Measurements from ENCODE around the gene R3HCC1L.

The R3HCC1L gene

DNA sequence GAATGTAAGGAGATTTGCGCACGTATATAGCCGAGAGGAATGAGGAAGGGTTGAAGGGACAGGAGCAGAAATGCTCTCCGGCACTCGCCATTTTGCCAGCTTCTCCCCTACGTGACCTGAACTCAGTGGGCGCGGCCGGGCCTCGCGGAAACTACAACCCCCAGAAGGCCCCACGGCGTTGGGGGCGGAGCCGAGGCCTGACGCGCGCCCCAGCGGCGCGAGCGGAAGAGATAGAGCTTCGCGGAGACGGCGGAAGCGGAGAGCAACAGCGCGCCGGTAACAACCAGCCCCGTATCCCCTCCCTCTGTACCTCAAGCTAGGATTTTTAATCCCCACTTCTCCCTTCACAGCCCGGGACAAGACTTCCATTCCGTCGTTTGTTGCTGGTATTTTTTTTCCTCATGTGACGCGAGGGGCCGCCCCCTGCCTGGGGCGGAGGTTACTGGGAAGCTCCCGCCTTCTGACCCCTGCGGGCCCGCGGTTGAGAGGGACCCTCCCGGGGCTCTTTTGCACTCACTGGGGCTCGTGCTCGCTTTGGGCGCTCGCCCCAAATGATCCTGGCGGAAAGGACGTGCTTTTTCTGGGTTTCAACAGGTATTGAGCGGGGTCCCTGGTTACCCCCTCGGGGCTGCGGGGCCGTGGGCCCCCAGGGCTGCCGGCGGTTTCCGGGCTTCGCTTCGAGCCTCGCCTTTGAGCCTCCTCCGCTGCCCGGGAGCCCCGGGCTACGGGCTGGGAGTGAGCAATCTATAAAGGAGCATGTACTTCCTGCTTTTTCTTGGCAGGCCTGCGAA, at the start of gene R3HCC1L:
Gene R3HCC1L, plus strand, starts transcription at position 227 of the 791 bp plus-strand sequence. CDS start 73,458 bp downstream, outside the sequence.
- peak; percentile 57 for DNase-seq (ENCODE audit: low read depth, low spot score)

DNA sequence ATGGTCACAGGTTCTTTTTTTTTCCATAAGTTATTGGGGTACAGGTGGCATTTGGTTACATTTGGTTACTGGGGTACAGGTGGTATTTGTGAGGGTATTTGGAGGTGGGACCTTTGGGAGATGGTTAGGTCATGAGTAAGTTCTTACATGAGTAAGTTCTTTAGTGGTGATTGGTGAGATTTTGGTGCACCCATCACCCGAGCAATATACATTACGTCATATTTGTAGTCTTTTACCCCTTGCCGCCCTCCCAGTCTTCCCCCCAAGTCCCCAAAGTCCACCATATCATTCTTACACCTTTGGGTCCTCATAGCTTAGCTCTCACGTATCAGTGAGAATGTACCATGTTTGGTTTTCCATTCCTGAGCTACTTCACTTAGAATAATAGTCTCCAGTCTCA, 49.2 kb upstream of the R3HCC1L start:
- DNase-seq (ENCODE audit: low read depth, low spot score) = no peak

DNA sequence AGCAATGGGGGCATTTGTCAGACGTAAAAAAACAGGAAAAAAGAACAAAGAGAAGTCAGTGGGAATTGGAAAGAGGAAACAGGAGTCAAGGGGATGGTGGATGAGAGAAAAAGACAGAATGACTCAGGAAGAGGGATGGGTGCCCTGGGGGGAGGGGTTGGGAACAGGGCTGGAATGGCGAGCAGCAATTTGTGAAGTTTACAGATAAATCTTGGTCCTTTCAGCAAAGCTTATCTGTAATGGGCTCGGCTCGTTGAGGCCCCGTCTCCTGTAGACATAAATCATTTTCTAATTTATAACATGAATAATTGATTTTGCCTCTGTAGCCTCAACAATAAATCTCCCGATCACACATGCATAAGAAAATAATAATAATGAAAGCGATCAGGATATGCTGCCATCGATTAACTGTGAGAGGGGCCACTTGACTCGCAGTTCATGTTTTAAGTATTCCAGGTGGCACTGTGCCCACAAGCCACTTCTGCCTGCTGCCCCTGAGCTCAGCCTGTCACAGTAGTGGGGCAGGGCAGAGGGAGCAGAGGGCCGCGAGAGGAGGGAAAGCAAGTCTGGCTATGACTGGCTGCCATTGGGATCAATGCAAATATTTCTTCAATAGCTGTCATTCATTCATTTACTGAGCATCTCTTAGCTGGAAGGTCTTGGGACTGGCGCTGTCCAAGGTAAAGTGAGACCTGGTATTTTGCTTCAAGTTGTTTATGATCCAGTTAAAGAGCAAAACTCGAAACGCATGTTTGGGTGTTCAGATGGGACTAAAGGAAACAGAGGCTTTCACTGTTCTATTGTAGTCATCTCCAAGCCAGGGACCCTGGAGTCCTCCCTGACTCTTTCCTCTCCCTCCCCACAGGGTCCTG, 47.4 kb upstream of the R3HCC1L start:
- no peak for DNase-seq (ENCODE audit: low read depth, low spot score)

DNA sequence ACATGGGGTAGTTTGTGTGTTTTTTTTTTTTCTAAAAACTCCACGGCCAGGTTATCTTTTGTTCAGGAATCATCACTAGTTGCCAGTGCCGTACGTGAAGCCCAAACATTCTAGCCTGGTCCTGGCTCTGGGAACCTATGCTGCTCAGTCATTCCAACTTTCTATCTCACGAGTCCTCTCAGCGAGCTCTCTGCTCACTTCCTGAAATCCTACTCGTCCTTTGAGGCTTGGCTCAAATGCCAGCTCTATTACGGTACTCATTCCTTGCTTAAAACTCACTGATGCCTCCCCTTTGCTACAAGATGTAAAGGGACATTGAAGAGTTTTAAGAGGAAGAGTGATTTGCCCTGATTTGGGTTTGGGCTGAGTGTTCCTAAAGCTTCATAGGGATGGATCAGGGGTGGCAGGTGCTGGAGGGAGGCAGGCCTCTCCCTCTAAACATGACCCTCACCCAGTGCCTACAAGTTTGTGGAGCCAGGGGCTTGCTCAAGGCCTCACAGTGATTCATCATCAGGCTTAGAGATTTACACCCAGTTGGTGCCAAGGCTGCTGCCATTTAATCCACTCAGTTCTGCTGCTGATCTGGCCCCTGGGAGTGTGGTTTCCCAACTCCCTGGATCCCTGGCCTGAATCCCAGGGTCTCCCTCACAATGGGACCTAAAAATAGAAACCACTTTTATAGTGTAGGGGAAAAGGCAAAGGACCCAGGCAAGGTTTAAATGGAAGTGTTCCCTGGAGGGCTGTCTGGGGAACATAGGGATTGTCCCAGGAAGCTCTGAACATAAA, 46.1 kb upstream of the R3HCC1L start:
- no peak for DNase-seq (ENCODE audit: low read depth, low spot score)

DNA sequence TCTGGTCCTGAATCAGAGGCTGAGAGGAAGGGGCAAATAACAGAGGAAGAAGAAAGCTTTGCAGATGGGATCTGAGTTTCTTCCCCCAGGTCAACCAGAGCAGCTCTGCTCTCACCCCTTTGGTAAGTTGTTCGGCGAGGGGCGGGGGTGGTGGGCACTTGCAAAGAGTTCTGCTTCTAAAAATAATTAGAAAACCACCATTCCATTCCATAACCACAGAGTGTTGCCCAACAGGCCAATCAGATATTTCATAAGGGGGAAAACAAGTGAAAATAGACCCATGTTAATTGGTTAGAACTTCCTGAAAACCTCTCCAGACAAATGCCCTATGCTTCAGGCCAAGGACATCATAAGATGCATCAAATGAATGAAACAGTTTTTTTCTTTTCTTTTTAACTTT, 43.6 kb upstream of the R3HCC1L start:
- DNase-seq (ENCODE audit: low read depth, low spot score) = no peak

DNA sequence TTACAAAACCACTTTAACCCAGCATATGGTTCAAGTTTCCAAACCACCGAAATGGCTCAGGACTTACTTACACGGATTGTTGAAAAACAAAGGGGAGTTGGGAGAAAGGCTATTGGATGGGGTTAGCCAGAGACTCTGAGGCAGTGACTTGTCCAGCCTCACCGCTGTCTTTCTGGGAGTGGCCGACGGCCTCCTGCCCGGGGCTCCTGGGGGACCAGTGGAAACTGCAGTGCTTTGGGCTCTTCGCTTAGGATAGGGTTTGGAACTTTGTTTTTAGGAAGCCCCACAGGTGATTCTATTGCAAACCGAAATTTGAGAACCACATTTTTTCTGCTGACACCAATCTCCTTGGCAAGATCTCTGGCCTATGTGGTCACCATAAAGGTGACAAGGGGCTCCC, 38.1 kb upstream of the R3HCC1L start:
- DNase-seq (ENCODE audit: low read depth, low spot score) = no peak

DNA sequence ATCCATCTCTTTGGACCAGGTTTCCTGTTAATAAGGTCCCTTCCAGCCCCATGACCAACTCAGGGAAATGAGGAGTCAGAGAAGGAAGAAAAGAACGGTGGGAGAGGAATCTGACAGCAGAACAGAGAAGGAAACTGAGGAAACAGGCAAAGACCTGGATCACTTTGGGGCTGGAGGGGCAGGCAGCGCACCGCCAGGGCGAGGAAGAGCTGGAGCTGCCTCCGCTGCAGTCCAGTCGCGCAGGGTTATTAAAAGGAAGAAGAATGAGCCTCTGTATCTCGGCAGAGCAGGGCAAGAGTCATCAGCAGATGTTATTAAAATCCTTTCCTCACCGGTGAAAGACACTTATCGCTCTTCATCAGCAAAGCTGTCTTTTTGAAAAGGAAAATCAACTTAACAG, 37.7 kb upstream of the R3HCC1L start:
- DNase-seq (ENCODE audit: low read depth, low spot score) = no peak

DNA sequence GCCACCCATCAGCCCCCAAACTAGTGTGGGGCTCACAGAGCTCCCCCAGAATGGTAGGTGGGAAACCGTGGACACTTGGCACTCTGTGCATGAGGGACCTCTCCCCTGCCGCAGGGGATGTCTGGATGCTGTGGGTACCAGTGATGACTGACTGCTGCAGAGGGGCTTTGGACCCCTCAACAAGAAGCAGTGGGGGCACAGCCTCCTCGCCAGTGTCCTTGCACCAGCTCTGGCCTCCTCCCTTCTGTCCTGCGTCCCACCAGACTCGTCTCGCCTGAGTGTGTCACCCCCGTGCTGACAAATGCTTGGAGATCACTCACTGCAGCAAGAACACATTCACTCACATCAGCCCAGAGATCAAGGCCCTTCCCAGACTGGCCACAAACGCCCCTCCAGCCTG, 37.3 kb upstream of the R3HCC1L start:
- DNase-seq (ENCODE audit: low read depth, low spot score) = no peak

DNA sequence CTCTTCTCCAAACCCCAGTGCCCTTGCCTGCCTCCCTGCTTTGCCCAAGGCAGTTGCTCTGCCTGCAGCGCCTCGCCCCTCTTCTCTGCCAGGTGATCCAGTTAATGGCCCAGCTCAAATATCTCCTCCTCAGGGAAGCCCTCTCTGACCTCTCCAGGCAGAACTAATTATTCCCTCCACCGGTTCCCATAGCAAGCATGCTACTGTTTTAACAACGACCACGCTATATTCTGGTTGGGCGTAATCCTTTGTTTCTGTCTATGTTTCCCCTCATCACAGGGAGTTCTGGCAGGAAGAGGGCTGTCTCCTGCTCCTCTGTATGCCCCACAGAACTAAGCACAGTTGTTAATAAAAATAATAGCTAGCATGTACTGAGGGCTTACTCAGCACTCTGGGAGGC, 36.8 kb upstream of the R3HCC1L start:
- DNase-seq (ENCODE audit: low read depth, low spot score) = no peak

DNA sequence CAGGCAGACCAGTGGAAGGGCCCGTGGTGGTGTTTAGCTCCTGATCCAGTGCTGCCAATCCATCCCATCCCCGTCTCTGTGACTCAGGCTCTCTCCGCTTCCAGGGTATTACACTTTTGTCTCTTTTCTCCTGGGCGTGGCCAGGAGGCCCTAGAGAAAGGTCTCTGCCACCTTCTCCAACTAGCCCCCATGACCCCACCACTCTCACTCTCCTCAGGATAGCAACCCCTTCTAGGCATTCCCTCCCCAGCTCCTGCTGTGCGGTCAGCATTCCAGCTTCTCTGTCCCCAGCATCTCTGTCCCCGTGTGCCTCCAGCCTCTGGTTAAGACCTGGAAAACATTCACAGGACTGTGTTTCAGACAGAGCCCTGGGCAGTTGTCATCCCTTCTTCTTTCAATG, 36.2 kb upstream of the R3HCC1L start:
- no peak for DNase-seq (ENCODE audit: low read depth, low spot score)

DNA sequence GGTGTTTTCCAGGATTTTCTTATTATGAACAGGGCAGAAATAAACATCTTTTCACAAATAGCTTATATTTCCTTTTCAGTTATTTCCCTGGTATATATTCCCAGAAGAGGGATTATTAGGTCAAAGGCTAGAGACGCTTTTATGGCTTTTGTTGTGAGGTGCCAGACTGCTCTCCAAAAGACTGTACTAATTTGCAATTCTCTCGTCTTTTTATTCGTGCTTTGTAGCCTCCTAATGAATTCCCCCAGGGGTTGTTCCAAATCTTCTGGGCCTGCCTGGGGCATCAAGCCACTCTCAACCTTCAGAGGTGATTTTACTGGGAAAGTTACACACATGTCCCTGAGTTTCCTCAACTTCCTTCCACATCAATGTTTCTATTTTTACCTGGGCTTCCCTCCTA, 34.0 kb upstream of the R3HCC1L start:
- no peak for DNase-seq (ENCODE audit: low read depth, low spot score)

DNA sequence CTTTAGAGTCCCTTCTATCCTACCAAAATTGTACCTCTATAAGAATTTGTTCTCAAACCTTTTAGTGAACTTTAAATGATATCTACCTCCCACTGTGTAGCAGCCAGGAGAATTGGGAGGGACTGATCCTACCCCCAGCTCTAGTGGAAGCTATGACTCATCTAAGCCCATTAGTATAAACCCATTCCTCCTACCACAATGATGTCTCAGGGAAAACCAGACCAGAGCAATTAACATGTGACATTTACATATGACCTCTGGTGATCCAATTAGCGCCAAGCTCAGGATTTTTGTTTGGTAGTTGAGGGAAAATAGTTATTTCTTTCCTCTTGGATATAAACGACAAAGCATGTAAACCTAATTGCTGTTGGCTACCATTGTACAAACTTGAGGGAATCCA, 33.1 kb upstream of the R3HCC1L start:
- DNase-seq (ENCODE audit: low read depth, low spot score) = no peak

DNA sequence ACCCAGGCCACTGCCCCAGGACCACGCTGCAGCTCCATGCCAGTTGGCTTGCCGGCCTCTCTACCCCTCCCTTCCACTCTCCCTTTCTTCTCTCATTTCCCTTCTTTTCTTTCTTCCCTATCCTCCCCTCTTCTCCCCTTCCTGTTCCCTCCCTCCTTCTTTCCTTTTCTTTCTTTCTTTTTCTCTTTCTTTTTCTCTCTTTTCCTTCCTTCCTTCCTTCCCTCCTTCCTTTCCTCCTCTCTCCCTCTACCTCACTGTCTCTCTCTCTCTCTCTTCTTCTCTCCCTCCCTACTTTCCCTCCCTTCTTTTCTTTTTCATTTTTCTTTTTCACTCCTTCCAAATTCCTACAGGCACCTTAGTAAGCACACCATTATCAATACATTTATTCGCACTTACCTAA, 30.3 kb upstream of the R3HCC1L start:
- DNase-seq (ENCODE audit: low read depth, low spot score) = no peak

DNA sequence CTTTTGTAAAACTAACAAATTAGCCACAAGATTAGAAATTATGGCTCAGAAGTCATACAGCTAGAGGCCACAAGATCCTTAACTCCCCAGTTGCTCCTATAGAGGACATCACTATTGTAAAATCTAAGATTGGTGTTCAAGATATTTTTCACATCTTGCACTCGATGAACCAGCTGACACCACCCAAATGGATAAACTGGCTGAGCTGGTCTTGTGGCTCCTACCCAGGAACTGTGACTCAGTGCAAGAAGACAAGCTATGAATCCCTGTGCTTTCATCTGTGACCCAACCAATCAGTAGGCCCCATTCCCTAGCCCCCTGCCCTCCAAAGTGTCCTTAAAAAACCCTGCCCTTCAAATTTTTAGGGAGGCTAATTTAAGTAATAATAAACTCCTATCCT, 27.9 kb upstream of the R3HCC1L start:
- no peak for DNase-seq (ENCODE audit: low read depth, low spot score)

DNA sequence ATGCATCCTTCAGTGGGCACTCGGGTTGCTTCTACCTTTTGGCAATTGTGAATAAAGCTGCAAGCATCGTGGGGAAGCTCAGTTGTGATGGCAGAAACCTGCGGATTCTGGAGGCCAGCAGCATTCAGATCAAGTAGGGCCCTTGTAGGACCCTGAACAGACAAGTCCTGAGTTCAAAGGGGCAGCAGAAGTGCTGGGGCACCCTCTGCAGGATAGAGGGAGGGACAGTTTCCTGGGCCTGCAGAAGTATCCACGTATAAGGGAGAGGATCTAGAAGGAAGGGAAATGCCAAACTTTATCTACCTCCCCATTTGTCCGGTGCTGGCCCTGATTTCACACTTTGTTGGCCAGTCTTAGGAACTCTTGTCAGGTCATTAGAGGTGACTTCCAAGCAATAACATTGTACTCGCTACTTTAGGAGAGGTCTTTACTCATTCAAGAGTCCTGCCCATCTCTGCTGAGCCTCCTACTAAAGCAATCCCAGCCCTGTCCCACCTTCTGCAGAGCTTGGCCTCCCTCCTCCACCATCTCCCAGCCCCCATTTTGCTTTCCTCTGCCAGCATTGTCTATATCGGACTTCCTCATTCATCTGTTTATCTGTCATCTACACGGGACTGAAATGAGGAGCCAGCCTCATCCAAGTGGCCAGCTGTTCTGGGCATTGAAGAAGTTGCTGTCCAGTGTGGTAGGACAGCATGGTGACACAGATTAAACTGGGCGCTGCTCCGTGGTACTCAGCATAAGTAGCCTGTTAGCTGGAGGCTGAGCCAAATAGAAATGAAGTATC, 26.6 kb upstream of the R3HCC1L start:
- DNase-seq (ENCODE audit: low read depth, low spot score) = no peak

DNA sequence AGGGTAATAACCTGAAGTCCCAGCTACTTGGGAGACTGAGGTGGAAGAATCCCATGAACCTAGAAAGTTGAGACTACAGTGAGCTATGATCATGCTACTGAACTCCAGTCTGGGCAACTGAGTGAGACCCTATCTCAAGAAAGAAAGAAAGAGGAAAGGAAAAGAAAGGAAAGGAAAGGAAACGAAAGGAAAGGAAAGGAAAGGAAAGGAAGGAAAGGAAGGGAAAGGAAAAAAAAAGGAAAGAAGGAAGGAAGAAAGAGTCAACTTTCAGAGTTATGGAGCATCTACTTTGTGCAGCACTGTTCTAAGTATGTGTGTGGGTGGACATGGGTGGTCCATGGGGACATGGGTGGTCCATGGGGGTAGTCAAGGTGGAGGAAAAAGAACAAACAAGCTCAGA, 24.1 kb upstream of the R3HCC1L start:
- no peak for DNase-seq (ENCODE audit: low read depth, low spot score)

DNA sequence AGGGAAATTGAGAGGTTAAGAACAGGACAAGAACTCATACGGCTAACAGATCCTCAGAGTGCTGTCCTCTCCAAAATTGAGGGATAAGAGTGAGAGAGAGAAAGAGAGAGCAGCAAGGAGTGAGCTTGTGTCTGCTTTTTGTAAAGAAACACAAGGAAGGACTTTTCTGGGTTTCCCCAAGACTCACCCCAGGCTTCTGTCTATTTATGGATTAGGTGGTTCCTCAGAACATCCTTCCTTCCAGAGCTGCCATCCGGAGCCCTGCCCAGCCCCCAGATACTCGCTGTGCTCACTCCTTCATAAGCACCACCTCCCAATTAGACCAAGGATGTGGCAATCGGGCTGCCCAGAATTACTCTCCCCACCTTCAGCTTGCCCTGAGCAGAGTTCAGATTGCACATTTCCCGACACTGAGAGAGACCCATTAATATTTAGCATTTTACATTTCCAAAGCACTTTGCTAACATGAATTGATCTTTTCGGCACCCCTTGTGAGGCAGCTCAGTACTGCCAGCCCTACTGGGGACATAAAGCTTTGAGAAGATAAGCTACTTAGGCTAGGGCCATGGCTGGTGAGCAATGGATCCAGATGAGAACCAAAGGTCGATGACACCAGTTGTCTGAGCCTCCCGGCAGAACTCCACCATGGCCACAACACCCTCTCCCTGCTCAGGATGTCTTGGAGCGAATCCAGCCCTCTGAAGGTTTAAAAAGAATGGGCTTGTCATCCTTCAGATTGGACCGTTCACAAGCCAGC, 19.2 kb upstream of the R3HCC1L start:
- DNase-seq (ENCODE audit: low read depth, low spot score) = no peak

DNA sequence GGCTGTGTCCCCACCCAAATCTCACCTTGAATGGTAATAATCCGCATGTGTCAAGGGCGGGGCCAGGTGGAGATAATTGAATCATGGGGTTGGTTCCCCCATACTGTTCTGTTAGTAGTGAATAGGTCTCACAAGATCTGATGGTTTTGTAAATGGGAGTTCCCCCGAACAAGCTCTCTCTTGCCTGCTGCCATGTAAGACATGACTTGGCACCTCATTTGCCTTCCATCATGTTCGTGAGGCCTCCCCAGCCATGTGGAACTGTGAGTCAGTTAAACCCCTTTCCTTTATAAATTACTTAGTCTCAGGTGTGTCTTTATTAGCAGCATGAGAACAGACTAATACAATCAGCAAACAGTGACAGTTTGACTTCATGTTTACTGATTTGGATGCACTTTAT, 14.6 kb upstream of the R3HCC1L start:
- DNase-seq (ENCODE audit: low read depth, low spot score) = no peak

DNA sequence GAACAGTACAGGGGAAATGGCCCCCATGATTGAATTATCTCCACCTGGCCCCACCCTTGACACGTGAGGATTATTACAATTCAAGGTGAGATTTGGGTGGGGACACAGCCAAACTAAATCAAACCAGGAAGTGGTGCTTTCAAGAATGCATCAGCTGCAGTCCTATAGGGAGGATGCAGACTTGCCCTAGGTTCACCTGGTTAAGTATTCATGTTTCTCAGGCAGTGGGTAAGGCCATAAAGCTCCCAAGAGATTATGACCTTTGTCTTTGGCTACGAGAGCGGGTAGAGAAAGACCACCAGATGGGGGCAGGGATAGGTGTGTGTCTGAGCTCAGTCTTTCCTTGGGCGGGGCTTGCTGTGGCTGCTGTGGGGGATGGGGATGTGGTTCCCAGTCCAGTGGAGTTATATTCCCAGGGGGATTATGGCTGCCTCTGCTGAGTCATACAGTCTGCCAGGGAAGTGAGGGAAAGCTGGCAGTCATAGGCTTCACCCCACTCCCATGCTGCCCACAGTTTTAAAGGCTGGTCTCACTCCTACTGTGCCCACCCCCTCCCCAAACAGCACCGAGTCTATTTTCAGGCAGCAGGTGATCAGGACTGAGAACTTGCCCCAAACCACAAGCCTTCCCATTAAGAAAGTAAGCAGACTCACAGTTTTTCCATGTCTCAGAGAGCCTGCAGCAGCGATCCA, 8.4 kb upstream of the R3HCC1L start:
- no peak for DNase-seq (ENCODE audit: low read depth, low spot score)

DNA sequence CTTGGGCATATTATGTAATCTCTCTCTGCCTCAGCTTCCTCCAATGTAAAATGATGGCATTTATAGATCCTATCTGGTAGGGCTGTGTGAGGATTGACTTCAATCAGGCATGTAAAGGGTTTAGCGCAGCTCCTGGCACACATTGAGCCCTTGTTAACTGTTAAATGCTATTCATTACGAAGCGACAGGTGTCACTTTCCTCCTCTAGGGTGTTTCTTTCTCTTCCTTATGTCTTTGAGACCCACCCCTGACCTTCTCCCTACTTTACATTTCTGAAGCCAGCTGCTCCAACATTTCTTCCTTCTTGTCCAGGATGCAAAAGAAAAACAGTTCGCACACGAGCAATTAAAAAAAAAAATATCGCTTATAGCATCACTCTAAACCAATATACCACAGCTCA, 5.7 kb upstream of the R3HCC1L start:
- DNase-seq (ENCODE audit: low read depth, low spot score) = no peak

Measured in iPS DF 19.7 (cell line).